Anterior cingulate cortex (tissue), 58 donors: Measurements from ENCODE around the gene TCP10L.
A peak's percentile ranks its signal among the peaks of the same experiment; 100 is the strongest.
"Not testable (repeated sequence)": the region's sequence is repeated elsewhere in the genome, so short reads cannot be mapped to it uniquely, and the experiment has no call there.

Source experiments
- DNase-seq, 58 donors: peaks; one replicate each; lab custom pipeline; 2025; lab: John Stamatoyannopoulos, UW

Gene TCP10L, protein sequence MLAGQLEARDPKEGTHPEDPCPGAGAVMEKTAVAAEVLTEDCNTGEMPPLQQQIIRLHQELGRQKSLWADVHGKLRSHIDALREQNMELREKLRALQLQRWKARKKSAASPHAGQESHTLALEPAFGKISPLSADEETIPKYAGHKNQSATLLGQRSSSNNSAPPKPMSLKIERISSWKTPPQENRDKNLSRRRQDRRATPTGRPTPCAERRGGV

DNA sequence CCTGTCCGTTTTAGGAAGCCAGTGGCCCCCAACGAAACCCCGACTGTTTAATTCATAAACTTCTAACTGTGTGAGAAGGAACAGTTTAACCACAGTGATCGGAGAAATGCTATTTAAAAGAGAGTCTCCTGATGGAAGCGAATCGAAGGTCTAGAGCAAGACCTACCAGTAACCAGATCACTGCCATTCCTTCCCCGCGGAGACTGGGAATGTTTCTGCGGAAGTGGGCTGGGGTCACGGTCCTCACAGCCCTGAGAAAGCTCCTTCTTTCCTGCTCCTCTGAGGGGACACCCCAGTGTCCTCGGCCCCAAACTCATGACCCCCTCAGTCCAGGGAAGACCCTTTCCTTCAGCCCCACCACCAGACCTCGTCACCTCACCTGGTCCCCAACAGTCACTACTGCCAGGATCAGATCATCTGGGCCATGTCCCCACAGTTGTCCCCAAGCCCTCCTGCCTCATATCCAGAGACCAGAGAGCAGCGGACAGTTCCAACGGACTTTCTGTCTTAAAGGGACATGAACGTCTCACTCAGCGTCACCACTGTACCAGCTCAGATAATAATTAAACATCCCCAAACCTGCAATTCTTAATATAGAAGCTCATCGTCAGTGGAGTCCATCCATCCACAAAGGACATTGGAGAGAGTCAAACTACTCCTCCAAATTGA lies at the start of gene TCP10L:
Gene TCP10L, minus strand, starts transcription at position 482 of the 669 bp plus-strand sequence. CDS start 1,219 bp downstream, outside the sequence.
- DNase-seq = no peak

DNA sequence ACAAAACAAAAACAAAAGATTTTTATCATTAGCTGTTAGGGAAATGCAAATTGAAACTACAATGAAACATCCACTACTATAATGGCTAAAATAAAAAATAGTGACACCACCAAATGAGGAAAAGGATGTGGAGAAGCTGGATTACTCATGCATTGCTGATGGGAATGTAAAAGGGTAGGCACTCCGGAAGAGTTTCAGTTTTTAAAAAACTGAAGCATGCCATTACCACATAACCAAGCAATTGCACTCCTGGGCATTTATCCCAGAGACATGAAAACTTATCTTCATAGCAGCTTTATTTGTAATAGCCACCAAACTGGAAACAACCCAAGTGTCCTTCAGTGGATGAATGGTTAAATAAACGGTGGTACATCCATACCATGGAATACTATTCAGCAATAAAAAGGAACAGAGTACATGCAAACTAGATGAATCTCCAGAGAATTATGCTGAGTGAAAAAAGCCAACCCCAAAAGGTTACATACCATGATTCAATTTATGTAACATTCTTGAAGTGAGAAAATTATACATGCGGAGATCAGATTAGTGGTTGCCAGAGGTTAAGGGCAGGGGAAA lies 41.4 kb upstream of the TCP10L start:
- no peak for DNase-seq

DNA sequence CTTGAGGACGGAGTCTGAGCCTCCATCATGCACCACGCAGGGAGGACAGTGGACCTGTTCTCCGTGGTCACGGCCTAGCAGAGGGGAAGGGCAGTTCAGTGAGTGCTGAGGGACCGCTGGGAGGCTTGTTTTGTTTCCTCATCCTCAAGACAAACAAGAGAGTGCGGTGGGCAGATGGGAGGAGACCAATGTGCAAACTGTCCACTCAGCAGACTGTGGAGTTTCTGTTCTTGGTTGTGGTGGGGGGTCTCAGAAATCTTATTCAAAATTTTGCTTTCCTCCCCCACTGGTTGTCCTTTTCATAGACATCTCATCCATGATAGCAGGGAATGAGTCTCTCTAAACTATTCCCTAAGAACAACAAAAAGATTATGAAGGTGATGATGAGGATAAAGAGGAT lies 32.9 kb upstream of the TCP10L start:
- not testable (repeated sequence) for DNase-seq

DNA sequence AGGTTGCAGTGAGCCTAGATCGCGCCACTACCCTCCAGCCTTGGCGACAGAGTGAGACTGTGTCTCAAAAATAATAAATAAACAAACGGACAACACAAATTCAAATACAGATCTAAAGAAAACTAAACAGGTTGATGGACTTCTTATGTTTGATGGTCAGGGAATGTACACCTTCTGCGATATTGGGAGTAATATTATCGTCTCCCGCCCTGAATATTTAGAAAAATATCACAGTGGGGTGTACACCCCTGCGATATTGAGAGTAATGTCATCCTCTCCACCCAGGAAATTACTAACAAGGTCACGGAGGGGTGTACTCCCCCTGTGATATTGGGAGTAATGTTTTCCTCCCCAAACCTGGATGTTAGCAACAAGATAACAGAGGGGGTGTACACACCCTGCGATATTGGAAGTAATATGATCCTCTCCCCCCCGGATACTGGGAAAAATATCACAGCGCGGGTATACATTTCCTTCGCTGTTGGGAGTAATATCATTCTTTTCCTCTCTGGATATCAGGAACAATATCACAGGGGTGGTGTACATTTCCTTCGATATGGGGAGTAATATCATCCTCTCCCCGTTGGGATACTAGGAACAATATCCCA lies 28.2 kb upstream of the TCP10L start:
- no peak for DNase-seq

DNA sequence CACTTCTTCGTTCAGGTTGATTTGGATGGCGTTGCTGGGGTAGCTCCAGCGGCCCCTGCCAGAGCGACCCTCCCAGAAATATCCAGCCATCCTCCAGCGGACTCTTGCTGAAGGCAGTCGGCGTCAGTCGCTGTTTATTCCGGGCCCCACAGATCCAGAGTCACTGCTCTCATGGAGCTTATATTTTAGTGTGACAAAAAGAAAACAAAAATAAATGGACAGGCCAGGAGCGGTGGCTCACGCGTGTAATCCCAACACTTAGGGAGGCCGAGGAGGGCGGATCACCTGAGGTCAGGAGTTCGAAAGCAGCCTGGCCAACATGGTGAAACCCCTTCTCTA lies 27.6 kb upstream of the TCP10L start:
- no peak for DNase-seq

DNA sequence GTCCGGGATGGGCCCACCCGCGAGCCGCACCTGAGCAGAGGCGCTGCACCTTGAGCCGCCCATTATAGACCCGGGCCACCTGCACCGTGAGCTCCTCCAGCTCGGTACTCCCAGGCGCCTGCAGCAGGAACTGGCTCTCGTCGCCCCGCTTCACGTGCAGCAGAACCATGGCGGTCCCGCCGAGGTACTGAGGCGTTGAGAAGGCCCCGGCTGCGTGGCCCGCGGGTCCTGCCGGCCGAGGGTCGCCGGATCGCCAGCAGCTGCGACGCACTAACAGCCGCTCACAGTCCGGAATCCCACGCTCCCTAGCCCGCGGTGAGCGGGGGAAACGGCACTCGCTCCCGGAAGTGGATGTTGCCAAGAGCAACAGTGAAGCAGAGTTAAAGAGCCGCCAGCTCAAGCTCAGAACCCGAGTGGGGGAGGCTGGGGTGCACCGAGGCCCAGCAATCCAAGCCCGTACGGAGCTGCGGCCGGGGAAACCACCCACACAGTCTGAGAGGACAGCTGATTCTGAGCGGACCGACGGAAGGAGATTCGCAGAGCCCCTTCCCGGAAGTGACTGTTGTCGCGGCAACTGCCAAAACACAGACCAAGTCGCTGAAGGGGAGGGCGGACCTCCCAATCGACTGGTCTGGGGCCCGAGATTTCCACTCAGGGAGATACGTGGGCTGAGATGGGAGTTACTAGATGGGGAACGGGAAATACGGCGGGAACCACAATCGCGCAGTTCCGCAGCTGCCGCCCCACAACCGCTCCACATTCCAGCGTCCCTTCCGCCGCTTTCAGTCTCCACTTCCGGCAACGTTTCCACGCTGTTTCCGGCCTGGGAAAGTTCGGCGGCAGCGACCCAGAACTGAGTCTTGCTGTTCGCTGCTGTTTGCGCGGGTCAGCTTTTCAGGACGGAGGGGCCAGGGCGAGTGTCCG lies 27.0 kb upstream of the TCP10L start, which contains the start of gene CFAP298:
Gene CFAP298, minus strand, starts transcription at position 303 of the 924 bp plus-strand sequence. Its CDS starts 134 bp downstream, at position 169.
- DNase-seq = peak; percentile 63 to 98 (median 91)

DNA sequence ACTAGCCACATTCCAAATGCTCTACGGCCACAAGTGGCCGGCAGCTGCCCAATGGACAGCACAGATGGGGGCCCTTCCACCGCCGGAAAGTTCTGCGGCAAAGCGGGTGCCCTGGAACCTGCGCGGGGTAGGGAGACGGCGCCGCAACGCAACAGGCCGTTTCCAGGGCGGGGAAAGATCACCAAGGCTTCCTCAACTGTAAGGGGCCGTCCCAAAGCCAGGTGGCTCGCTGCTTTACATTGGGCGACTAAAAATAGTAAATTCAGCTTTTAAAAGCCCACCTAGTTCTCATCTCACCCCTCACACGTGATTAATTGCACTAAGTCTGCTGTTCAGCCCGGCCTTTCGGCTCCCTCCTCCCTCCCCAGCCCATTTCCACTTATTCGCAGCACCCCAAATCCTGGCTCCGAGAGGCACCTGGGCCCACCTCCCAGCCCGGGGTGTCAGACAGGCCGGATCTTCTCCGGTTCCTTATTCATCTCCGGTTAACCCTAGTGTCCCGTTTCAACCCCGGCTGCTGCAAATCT lies 26.2 kb upstream of the TCP10L start:
- DNase-seq = peak in 3 of 58 donors; percentile 32 to 45 (median 35)

DNA sequence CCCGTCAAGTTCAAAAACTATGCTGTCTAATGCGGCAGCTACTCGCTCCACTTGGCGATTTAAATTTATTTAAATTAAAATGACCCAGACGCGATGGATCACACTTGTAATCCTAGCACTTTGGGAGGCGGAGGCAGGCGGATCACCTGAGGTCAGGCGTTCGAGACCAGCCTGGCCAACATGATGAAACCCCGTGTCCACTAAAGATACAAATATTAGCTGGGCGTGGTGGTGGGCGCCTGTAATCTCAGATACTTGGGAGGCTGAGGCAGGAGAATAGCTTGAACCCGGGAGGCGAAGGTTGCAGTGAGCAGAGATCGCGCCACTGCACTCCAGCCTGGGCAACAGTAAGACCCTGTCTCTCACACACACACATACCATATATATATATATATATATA lies 25.6 kb upstream of the TCP10L start:
- not testable (repeated sequence) for DNase-seq

DNA sequence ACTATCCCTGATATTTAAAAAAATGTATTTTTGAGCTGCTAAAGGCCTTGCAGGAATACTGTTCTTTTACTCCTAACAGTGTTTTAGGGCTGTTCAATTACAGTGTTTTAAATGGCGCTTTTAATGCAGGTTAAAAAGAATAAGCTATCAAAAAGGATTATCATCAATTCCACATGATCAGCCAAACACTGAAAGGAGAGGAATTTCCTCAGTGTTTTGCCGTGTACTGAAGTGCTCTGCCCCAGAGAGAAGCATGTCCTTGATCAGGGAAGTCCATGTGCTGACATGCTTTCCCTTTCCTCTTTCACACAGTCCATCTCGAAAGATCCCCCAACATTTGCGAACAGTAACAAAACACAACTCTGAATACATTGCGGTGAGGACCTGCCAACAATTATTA lies 23.5 kb upstream of the TCP10L start:
- no peak for DNase-seq

DNA sequence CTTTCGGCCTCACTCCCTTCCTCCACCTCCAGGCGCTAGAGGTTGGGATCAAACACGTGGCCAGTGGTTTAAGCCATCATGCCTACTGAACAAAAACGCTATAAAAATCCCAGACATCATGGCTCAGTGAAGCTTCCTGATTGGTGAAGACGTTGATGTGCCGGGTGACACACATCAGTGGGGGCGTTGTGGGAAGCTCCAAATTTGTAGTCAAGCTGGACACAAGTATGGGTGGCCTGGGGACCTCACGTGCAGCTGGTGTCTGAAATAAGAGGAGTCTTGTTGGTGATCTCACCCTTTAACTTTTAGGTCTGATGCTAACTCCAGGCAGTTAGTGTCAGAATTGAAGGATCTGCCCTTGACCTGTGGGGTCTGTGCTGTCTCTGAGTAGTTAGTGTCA lies 20.1 kb upstream of the TCP10L start:
- no peak for DNase-seq

DNA sequence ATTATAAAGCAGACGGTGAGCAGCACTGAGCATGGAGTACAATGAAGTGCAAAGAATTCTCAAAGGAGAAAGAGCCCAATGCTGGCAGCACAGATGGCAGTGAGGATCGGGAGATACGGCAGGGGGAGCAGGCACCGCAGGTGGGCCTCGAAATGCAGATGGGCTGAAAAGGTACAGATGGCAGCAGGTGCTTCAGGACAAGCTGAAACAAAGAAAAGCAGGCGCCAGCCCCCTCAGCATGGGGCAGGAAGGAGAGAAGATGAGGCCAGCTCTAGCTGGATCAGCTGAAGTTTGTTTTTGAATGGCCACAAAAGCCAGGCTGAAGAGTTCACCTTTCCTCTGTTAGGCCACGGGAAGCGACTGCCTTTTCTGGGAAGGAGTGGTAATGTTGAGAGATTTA lies 19.1 kb upstream of the TCP10L start:
- DNase-seq = peak in 1 of 58 donors; percentile 7

DNA sequence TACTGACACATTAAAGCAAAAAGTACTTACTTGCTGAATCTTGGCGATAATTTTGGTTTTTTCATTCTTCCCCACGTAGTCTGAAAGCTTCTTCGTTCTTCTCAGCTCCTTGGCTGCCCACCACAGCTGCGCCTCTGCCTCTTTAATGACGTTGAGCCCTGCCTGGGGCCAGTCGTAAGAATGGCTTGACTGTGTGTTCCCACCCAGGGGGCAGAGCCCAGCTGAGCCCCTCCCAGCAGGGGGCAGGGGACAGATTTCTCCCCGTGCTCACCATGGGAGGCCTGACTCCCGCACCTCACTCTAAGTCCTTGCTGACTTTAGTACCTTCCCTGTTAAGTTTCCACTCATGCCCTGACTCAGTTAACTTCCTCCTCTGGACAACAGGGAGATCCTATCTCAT lies 17.8 kb upstream of the TCP10L start:
- DNase-seq = no peak

DNA sequence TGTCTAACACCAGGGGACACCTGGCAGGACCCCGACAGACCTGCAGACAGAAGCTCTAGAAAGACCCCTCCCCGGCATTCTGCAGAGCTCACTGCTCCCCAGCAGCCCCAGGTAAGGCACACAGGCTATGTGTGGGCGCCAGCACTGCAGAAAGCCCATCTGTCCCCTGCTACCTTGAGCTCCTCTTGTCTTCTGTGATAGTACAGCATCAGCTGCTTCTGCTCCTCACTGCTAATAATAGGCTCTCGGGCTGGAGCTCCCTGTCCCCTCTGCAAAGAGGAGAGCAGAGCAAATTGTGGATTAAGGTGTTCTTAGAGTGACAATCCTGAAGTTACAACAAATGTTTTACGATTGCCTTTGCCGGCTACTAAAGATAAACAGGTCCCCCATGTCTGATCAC lies 16.8 kb upstream of the TCP10L start:
- DNase-seq = peak in 2 of 58 donors; percentile 8 to 25

DNA sequence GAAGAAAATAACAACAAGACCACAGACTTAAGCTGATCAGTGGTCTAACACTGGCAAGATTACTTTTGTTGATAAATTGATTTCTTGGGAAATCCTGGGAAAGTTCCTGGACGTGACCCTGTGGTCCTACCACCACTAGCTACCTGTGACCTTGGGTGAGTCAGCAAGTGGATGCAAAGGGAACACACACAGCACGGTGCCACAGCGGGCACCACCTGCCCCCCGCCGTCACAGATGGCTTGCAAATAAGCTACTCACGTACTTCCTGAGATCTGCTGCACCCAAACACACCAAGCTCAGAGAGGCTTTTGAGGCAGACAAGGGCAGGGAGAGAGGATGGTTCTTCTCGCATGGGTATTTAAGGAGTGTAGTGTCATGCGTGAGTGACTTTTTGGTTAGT lies 14.2 kb upstream of the TCP10L start:
- DNase-seq = no peak

DNA sequence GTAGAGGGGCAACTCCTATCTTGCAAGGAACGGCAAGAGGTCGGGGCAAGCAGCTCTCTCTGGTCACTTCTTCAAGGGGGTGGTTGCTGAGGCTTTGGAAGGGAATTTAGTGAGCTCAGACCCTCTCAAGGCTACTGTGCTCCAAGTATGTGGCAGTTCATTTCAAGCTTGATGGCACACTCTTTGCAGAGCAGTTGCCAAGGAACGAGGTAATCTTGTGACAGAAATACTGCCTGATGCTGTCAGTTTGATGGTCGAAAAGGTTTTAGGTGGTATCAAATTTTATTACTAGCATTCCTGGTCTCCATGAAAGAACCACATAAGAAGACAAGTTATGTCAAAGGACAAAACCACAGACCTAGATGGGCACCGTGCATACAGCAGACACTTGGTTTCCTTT lies 13.8 kb upstream of the TCP10L start:
- no peak for DNase-seq

DNA sequence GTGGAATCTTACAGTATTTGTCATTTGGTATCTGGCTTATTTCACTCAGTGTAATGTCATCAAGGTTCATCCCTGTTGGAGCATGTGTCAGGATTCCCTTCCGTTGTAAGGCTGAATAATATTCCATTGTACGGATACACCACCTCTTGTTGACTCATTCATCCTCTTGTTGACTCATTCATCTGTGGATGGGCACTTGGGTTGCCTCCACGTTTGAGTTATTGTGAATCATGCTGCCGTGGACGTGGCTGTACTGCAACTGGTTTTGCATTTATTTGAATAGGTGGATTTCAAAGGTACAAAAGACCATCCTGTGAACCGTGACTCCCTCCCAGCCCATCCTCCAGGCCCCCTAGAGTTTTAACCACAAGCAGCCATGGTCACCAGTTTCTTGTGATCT lies 11.9 kb upstream of the TCP10L start:
- peak in 2 of 58 donors; percentile 17 to 28 for DNase-seq

DNA sequence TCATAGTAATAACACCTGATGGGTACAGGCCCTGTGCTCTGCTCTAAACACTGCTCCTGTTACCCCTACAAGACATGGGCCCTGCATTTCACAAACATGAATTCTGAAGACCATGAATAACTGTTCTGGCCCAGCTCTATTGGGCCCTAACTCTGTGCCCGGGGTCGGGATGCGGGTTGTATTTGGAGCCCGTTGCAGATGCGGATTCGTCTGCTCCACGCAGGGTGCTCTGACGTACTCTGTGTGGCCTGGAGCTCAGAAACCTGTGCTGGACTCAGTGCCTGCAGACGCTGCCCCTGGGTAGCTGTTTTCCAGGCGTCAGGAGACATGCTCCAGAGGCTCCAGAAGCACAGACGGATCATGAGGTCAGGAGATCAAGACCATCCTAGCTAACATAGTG lies 10.1 kb upstream of the TCP10L start:
- DNase-seq = no peak

DNA sequence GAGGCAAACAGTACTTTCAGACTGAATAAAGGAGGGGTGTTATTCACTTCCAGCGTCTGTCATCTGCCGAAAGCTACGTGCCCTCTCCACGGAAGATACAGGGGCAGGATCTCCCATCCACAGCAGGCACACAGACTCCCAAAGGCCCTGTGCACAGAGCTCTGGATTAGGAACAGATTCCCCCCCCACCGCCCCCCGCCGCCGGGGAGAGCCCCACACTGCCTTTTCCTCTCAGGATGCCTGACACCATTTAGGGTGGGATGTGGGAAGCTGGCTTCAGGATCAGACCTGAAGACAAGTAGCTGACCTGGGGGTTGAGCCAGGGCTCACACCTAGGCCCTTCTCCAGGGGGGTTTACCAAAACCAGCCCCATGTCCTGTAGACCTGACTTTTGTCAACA lies 8.4 kb upstream of the TCP10L start:
- DNase-seq = no peak

DNA sequence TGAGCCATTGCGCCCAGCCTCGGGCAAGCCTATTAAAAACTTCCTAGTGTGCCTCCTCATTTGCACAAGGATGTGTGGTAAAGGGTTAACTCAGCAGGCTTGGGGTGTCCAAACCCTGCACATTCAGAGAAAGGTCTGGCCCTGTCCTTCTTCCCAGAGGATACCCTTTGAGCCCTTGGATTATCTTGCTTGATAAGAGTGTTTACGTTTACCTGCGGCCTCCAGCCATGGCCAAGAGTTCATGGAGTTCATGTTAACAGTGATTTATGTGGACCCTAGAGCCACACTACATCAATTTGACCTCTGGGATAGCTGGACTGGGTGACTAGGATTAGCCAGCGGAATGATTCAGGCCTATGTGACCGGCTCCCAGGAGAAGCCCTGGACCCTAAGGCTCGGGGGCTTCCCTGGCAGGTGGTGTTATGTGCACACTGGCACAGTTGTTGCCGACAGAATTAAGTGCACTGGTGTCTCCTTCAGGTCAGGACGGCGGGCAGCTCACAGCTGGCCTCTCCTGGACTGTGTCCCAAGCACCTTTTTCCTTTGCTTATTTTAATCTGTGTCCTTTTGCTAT lies 7.7 kb upstream of the TCP10L start:
- DNase-seq = no peak

DNA sequence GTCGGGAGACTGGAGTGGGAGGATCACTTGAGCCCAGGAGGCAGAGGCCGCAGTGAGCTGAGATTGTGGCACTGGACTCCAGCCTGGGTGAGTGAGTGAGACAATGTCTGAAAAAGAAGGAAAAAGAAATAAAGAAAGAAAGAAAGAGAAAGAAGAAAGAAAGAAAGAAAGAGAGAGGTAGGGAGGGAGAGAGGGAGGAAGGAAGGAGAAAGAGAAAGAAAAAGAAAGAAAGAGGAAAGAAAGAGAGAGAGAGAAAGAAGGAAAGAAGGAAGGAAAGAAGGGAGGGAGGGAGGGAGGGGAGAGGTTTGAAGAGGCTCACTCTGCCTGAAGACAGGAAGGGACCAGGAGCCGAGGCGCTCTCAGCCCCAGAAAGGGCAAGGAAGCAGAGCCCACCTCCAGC lies 4.8 kb upstream of the TCP10L start:
- DNase-seq = no peak
